Islet precursor cell (in vitro differentiated cells): ENCODE results near the gene TRPM2.
A peak's percentile ranks its signal among the peaks of the same experiment; 100 is the strongest.
"Not testable (repeated sequence)": the region's sequence is repeated elsewhere in the genome, so short reads cannot be mapped to it uniquely, and the experiment has no call there.

Source experiments
- DNase-seq: peaks from one replicate; pipeline ENCODE4 v3.0.0-alpha.2; 2018

Gene TRPM2

GRCh38 chr21:44377201-44377921 lies 23.9 kb downstream of the TRPM2 start:
- peak; percentile 54 for DNase-seq

- DNase-seq: peak; percentile 50
Measured at GRCh38 chr21:44377922-44378645, 24.7 kb downstream of the TRPM2 start.

GRCh38 chr21:44378646-44379514 lies 25.5 kb downstream of the TRPM2 start:
- DNase-seq: peak; percentile 45

GRCh38 chr21:44379515-44379848 lies 26.1 kb downstream of the TRPM2 start:
- DNase-seq: no peak

GRCh38 chr21:44379991-44380865 lies 26.8 kb downstream of the TRPM2 start:
- peak; percentile 38 for DNase-seq

- DNase-seq: no peak
Measured at GRCh38 chr21:44380876-44381275, 27.5 kb downstream of the TRPM2 start.

- DNase-seq: no peak
Measured at GRCh38 chr21:44381874-44382273, 28.5 kb downstream of the TRPM2 start.

- DNase-seq: peak; percentile 39
Measured at GRCh38 chr21:44382536-44382935, 29.1 kb downstream of the TRPM2 start.

- DNase-seq: no peak
Measured at GRCh38 chr21:44383216-44383615, 29.8 kb downstream of the TRPM2 start.

GRCh38 chr21:44384968-44385367 lies 31.5 kb downstream of the TRPM2 start:
- no peak for DNase-seq

GRCh38 chr21:44389335-44389734 lies 35.9 kb downstream of the TRPM2 start:
- DNase-seq: no peak

- DNase-seq: no peak
Measured at GRCh38 chr21:44390886-44391285, 37.5 kb downstream of the TRPM2 start.

GRCh38 chr21:44391345-44392091 lies 38.1 kb downstream of the TRPM2 start:
- no peak for DNase-seq

- no peak for DNase-seq
Measured at GRCh38 chr21:44392185-44392584, 38.8 kb downstream of the TRPM2 start.

GRCh38 chr21:44392916-44393315 lies 39.5 kb downstream of the TRPM2 start:
- DNase-seq: no peak

GRCh38 chr21:44394733-44395132 lies 41.3 kb downstream of the TRPM2 start:
- no peak for DNase-seq

- DNase-seq: no peak
Measured at GRCh38 chr21:44395260-44395659, 41.8 kb downstream of the TRPM2 start.

- DNase-seq: not testable (repeated sequence)
Measured at GRCh38 chr21:44396803-44397202, 43.4 kb downstream of the TRPM2 start.

GRCh38 chr21:44397431-44398031 lies 44.1 kb downstream of the TRPM2 start:
- DNase-seq: no peak

GRCh38 chr21:44398499-44398898 lies 45.1 kb downstream of the TRPM2 start:
- DNase-seq: no peak
